ENCODE data around the gene WDR1. TPM values are rescaled to one million over a fixed set of nuclear protein-coding genes. Genes with fewer than 3 reads are reported as not detected.
A peak's percentile ranks its signal among the peaks of the same experiment; 100 is the strongest.

Gene WDR1
- total RNA-seq, 1 experiment from 2014 or later, result 335 TPM

DNA sequence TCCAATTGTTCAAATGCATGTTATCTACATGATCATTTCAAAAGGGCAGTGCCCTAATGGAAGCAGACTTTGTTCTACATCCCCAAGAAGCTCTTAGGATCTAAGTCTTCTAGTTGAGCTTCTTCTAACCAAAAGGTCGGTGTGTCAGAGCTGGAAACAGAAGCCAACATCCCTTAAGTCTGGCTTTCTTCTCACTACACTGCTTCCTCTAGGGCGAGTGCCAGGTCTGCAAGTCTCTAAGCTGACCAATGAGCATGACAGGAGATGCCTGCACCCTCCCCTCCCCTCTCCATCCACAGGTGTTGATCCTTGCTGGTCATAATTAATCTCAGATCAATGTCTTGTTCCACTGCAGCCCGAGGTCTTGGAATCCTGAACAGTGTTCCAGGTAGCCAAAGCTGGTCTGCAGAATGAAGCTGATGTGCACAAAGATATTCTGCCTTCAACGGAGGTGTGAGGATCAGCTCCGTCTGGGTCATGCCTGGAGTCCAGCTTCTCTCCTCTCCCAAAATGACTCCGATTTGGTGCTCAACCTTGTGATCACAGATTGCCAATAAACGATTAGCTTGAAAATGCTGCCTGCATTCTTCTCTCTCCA is 44.1 kb downstream of the WDR1 start:
- DNase-seq (ENCODE audit: low read depth), result no peak

DNA sequence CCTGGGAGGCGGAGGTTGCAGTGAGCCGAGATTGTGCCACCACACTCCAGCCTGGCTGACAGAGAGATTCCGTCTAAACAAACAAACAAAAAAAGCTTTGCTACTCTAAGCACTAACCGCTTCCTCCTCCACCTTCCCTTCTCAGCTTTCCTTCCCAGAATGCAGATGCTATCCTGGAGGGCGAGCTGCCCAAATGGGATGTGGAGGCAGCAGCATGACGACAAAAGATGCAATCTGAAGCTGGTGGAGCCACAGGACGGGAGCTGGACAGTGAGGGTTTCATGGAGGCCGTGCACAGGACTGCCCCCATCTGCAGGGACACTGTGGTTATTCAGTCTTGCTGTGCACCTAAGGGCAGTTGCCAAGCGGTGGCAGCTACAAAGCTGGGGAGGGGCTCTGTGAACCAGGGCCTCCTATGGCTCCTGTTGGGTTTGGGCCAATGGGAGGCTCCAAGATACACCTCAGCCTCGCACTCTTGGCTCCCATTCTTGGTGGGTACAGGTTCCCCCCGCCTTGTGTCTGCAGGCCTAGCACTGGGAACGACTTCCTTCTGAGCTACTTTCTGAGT is 47.4 kb downstream of the WDR1 start:
- DNase-seq (ENCODE audit: low read depth), result no peak

DNA sequence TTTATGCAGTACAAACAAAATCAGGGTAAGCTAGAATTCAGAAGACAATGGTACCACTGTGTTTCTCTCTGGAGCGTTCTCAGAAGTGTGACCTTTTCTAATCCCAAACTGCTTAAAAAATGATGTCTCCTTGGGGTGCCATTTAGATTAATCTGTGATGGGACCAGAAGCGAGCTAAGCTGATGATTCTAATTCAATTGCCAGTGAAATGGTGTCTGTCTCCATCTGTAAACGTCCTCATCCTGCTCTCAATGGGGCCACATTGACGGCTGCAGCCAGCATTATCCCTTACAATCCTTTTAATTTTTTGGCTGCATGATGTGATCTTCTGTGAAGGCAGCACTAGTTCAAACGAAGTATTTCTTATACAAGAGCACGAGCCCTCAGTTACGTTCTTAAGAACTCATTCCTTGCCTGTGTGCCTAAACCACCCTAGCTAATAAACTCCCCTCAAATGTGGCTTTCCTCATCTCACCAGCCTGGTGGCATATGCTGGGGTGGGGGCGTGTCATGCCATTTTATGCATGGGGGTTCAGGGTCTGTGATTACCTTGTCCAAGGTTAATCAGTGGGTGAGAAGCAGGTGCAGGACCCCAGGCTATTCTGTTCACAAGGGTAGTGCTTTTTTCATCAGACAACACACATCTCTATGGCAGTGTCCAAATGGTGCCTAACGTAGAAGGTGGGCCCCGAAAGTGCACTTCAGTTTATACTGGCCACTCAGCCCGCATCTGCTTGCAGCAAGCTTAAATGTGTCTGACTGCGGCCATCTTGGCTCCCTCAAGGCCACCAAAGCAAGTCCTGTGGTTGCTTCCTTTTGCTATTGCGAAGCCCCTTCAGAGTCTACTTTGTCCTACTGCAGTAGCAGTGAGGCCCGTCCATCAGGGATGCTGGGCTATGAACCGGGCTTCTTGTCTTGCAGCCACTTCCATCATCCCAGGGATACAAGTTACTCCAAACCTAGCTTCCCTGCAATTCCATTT is 49.6 kb downstream of the WDR1 start:
- DNase-seq (ENCODE audit: low read depth), result no peak

DNA sequence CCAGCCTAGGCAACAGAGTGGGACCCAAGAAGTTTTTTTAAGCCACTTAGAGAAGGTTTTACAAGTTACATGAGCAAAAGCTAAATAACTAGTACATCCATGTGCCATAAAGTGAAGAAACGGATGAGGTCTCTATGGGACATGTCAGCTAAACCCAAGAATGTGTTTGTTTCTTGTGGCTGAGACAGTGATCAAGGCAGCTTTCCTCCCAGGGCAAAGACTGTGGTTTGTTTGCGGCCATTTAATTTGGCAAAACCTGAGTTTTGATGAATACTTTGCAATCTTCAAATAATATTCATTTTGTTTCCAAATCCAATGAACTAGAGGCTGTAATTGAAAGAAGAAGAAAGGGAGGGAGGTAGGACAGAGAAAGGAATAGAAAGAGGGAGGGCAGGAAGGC is 50.4 kb downstream of the WDR1 start:
- no peak for DNase-seq (ENCODE audit: low read depth)

DNA sequence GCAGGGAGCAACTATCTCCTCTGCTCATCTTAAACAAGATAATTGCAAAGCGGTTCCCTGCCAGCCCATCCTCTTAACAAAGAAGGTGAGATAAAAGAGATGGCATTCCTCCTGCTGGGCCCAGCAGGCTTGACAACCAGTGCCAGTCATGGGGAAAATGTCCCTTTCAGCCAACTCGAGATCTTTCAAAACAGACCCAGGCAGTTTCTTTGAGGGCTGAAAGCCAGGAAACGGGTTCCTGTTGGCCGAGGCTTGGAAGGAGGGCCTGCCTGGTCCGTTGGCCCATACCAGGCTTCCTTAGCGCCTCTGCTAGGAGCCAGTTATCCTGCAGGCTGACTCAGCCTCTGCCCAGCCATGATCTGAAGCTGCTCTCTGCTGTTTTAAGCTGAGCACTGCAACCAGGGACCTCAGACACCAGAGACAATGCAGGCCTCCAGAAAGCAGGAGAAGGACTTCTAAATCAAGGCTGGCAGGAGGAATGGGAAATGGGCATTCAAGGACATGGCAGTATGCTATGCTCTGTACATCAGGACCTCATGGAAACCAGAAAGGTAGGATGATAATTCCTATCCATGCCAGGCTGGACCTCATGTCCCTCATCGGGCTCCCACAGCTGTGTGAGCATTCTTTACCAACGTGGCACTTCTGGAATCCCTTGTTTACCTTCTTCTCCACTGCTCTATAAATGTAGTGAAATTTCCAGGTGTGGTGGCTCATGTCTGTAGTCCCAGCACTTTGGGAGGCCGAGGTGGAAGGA is 52.9 kb downstream of the WDR1 start:
- DNase-seq (ENCODE audit: low read depth), result peak; percentile 66

DNA sequence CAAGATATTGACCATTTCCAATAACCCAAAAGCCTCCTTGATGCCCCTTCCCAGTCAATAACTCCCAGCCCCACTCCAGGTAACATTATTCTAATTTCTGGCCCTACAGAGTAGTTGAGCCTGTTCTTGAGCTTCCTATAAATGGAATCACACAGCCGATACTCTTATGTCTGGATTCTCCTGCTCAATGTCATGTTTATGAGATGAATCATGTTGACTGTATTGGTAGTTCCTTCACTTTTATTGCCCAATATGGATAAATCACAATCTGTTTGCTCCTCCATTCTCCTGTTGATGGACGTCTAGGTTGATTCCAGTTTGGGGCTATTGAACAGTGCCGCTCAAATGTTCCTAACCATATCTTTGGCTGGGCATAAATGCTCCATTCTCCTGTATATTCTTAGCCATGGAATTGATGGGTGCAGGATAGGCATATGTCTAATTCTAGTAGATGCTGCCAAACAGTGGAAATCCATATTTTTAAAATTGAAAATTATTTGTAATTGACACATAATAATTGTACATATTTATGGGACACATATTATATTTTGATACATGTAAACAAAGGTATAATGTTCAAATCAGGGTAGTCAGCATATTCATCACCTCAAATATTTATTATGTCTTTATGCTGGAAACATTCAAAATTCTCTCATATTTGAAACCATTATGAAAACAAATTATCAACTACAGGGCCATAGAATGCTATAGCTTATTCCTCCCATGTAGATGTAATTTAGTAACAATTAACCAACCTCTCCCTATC is 54.8 kb downstream of the WDR1 start:
- peak; percentile 20 for DNase-seq (ENCODE audit: low read depth)

DNA sequence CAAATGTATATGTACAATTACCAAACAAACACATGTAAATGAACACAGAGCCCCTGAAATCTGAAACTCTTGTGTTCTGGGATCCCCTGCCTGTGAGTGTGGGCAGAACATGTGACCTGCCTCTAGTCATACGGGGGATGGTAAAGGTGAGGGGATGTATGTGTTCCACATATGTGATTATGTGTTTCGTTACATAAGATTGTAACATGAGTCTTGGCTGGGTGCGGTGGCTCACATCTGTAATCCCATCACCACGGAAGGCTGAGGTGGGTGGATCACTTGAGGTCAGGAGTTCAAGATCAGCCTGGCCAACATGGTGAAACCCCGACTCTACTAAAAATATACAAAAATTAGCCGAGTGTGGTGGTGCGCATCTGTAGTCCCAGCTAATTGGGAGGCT is 58.2 kb downstream of the WDR1 start:
- no peak for DNase-seq (ENCODE audit: low read depth)

DNA sequence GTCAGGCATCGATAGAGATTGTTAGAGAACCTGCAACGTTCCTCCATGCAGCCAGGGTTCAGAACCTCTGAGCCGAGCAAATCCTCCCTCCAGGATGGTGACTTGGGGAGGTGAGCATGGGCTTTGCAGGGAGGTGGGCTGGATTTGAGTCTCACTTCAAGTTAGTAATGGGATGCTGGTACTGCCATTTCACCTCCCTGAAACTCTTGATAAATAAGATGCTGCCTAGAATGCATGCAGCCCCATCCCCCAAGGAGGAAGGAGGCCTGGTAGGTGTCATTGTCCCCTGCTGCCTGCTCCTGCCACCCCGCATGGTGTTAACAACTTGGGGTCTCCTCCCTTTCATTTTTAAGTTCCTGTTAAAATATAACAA is 59.6 kb downstream of the WDR1 start:
- no peak for DNase-seq (ENCODE audit: low read depth)

DNA sequence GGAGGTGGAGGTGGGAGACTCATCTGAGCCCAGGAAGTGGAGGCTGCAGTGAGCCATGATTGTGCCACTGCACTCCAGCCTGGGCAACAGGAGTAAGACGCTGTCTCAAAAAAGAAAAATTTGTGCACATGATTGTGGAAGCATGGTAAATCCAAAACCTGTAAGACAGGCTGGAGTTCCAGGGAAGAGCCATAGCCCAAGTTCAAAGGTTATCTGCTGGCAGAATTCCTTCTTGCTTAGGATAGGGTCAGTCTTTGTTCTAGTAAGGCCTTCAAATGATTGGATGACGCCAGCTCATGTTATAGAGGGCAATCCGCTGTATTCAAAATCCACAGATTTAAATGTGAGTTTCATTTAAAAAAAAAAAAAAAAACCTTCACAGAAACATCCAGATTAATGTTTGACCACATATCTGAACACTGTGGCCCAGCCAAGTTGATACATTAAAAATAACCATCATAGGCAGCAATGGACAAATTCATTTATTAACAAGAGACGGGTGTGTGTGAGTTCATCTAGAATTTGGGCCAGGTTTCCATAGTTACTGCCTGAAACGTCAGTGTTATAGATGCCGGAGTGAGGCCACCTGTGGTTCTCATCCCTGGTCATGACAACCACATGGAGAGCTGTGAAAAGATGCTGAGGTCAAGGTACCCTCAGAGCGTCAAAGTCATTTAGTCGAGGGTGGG is 60.1 kb downstream of the WDR1 start:
- DNase-seq (ENCODE audit: low read depth), result no peak

DNA sequence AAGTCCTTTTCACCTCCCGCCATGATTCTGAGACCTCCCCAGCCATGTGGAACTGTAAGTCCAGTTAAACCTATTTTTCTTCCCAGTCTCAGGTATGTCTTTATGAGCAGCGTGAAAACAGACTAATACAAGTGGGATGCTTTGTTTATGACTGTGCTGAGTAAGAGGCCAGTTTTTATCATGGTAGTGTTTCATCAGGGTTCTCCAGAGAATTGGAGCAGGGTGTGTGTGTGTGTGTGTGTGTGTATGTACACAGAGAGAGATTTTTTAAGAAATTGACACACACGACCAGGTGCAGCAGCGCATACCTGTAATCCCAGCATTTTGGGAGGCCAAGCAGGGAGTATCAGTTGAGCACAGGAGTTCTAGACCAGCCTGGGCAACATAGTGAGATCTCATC is 60.7 kb downstream of the WDR1 start:
- DNase-seq (ENCODE audit: low read depth), result no peak

DNA sequence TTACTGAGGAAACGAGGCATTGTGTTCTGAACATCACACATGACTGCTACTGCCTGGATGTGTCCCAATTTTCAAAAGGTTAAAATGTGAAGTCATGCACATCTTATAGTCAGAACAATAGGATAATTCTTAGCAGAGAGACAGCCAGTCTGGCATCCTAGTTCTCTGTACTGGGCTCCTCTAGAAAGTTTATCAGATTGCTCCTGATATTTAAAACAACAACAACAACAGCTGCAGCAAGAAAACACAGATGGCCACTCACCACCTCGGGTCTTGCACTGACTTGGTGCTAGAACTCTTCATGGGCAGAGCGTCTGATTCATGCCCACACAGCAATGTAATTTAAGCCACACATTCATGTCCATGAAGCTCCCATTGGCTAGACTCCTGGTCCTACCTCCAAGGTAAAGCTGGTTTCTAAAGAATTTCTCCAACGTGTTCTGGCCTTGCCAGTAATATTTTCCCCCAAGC is 62.0 kb downstream of the WDR1 start:
- peak; percentile 76 for DNase-seq (ENCODE audit: low read depth)

DNA sequence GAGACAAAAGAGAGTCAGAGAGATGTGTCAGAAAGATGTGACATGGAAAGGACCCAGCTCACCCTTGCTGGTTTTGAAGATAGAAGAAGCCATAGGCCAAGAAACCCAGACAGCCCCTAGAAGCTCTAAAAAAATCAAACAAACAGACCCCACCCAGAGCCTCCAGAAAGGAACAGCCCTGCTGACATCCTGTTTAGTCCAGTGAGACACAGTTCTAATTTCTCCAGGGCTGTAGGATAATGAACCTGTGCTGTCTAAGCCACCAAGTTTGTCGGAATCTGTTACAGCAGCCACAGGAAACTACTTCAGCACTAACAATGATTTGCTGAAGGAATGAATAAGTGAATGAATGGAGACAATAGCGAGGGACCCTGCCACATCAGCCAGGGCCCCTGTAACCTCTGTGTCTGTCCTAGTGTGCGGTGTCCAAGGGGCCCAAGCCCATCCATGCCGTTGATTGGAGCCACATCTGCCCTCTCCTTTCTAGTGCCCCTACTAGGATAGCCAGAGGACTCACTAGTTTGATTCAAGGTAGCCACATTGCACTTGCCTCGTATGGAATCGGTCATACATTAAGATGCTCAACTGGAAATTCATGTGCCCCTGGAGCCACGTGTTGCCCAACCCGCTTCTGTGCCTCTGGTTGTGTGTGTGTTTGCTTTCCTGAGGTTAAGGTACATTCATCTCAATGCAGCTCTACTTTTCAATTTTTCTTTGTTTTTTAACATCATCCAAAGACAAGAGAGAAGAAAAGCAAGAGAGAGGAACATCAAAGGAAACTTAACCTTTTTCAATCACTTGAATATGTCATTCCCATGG is 62.8 kb downstream of the WDR1 start:
- no peak for DNase-seq (ENCODE audit: low read depth)

DNA sequence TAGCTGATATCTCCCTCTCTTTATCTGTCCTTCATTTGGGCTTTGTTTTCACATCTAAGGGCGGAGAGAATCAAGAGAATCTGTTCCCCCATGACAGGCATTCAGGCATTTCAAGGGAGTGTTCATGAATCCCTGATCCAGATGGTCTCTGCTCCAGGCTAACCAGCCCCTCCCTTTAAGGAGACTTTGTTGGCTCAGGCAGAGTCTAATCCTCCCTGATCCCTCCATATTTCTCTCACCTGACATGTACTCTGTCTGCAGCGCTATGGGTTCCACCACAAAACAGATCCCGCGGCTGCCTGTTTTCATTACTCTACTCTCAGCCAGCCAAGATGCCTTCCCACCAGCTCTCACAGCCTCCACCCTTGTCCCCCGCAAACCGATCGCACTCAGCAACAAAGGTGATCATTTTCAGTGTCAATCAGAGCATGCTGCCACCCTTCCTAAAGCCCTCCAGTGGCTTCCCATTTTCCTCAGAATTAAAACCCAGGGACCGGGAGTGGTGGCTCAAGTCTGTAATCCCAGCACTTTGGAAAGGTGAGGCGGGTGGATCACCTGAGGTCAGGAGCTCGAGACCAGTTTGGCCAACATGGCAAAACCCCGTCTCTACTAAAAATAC is 65.0 kb downstream of the WDR1 start:
- no peak for DNase-seq (ENCODE audit: low read depth)

DNA sequence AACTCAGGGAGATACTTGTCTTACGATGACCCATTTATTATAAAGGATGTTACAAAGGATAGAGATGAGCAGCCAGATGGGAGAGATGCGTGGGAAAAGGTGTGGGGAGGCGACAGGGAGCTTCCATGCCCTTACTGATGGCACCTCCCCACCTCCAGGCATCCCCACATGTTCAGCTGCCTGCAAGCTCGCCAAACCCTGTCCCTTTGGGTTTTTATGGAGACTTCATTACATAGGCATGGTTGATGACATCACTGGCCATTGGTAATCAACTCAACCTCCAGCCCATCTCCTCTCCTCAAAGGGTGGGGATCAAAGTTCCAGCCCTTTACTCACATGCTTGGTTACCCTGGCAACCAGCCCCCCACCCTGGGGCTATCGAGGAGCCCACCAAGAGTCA is 65.9 kb downstream of the WDR1 start:
- DNase-seq (ENCODE audit: low read depth), result no peak

DNA sequence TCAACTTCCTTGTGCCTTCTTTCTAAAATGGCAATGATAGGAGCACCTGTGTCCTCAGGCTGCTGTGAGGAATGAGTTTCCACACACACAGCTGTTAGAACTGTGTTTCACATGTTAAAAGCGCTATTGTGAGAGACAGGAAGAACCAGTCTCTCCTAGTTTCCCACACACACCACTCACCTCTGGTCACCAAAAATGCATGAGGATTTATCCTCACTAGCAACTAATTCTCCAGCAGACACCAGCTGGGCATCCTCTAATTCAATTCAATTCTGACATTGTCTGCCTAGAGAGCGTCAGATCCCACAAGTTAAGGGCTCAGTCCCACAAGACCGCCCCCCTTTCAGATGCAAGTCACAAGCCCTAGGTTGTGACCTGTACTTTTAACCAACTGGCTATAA is 66.3 kb downstream of the WDR1 start:
- DNase-seq (ENCODE audit: low read depth), result no peak

DNA sequence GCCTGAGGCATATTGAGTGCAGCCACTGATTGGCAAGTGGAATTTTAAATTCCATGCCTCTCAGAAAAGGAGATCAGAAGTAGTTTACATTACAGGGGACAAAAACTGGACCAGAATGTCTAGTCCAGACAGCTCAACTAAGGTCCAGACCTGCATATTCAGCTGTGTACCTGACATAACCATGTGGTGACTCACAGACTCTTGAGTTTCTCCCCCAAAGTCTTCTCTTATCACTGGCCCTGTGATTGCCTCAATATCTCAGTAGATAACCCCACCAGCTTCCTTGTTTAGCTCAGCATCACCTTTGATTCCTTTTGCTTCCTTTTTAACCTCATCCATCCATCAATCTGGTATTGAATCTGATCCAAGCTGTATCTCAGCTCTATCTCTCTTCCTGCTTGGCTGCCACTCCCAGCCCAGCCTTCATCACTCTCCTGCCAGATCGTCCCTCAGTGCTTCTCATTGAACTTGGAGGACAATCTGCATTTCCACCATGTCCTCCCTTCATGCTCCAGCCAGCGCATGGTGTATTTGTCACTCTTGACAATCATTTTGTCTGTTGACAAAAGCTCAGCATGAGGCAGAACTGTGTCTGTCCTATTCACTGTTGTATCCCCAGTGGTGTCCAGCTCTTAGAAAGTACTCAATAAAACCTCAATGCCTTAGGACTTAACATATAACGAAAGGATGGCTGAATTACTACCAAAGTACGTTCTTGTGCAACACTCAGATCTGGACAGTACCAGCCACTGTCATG is 67.5 kb downstream of the WDR1 start:
- DNase-seq (ENCODE audit: low read depth), result no peak

DNA sequence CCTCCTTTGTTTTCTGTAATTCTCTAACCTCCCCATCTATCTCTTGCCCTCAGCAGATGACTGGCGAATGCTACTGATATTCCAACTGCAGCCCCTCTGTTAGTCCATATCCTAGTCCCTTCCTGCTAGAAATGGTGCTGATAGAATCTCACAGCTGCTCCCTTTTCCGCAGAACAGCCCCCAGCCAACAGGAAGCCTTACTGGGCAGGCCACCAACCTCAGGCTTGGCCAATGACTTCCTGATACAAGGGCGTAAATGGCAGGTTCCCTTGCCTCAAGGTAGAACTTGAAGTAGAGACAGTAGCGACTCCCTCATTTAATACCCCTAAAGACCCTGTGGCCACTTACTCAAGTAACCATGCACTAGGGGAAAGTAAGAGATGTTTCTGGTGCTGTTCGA is 68.6 kb downstream of the WDR1 start:
- DNase-seq (ENCODE audit: low read depth), result no peak

DNA sequence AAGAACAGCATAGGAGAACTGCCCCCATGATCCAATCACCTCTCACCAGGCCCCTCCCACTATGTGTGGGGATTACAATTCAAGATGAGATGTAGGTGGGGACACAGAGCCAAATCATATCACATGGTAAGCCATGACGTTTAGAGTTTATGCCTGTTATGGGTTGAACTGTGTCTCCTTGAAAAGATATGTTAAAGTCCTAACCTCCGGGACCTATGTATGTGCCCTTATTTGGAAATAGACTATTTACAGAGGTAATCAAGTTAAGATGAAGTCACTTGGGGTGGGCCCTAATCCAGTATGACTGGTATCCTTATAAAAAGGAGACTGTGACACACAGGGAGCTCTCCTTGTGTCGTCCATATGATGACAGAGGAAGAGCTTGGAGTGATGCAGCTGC is 70.1 kb downstream of the WDR1 start:
- DNase-seq (ENCODE audit: low read depth), result no peak

All from LHCN-M2 (cell line).